GM21825 (cell line): ENCODE results near the gene ZNF804B.
"Not testable (repeated sequence)": the region's sequence is repeated elsewhere in the genome, so short reads cannot be mapped to it uniquely, and the experiment has no call there.

Source experiments
- ATAC-seq: cut with Tn5 transposase; IDR thresholded peaks from one replicate; pipeline ENCODE4 v1.9.1; 2021; ENCODE audit warnings: mild to moderate bottlenecking, moderate library complexity; ENCODE audit not compliant: unreplicated experiment

ZNF804B gene

GRCh38 chr7:89073776-89074175 is 314.3 kb downstream of the ZNF804B start:
- no peak for ATAC-seq

GRCh38 chr7:89077992-89078391 is 318.5 kb downstream of the ZNF804B start:
- ATAC-seq = no peak

- no peak for ATAC-seq
Observed at GRCh38 chr7:89085580-89085979, 326.1 kb downstream of the ZNF804B start.

- no peak for ATAC-seq
Observed at GRCh38 chr7:89091550-89091949, 332.1 kb downstream of the ZNF804B start.

- ATAC-seq = no peak
Observed at GRCh38 chr7:89094269-89094668, 334.8 kb downstream of the ZNF804B start.

- no peak for ATAC-seq
Observed at GRCh38 chr7:89103564-89103963, 344.1 kb downstream of the ZNF804B start.

- no peak for ATAC-seq
Observed at GRCh38 chr7:89104748-89105685, 345.5 kb downstream of the ZNF804B start.

GRCh38 chr7:89123871-89124270 is 364.4 kb downstream of the ZNF804B start:
- no peak for ATAC-seq

GRCh38 chr7:89129600-89130375 is 370.3 kb downstream of the ZNF804B start:
- no peak for ATAC-seq

- no peak for ATAC-seq
Observed at GRCh38 chr7:89133357-89133756, 373.9 kb downstream of the ZNF804B start.

- no peak for ATAC-seq
Observed at GRCh38 chr7:89133819-89134218, 374.3 kb downstream of the ZNF804B start.

- no peak for ATAC-seq
Observed at GRCh38 chr7:89145801-89146200, 386.3 kb downstream of the ZNF804B start.

GRCh38 chr7:89160107-89160506 is 400.6 kb downstream of the ZNF804B start:
- ATAC-seq = no peak

- no peak for ATAC-seq
Observed at GRCh38 chr7:89165421-89165820, 405.9 kb downstream of the ZNF804B start.

GRCh38 chr7:89170628-89171027 is 411.1 kb downstream of the ZNF804B start:
- no peak for ATAC-seq

GRCh38 chr7:89182116-89182515 is 422.6 kb downstream of the ZNF804B start:
- ATAC-seq = no peak

GRCh38 chr7:89183712-89184111 is 424.2 kb downstream of the ZNF804B start:
- ATAC-seq = no peak

GRCh38 chr7:89200758-89201157 is 441.3 kb downstream of the ZNF804B start:
- no peak for ATAC-seq

GRCh38 chr7:89223900-89224395 is 464.4 kb downstream of the ZNF804B start:
- ATAC-seq = no peak

- ATAC-seq = not testable (repeated sequence)
Observed at GRCh38 chr7:89228688-89229171, 469.2 kb downstream of the ZNF804B start.

GRCh38 chr7:89238156-89238555 is 478.7 kb downstream of the ZNF804B start:
- no peak for ATAC-seq
